Retinal pigment epithelial cell (primary cell): ENCODE data around the gene SLC28A1.
A peak's percentile ranks its signal among the peaks of the same experiment; 100 is the strongest.

ENCODE experiments used
- DNase-seq: peaks from one replicate; pipeline ENCODE4 v3.0.0-alpha.2; 2010; ENCODE audit warnings: low read depth
- H3K4me3 ChIP-seq: 2 replicates; pipeline ENCODE4 v1.5.1; 2011; ENCODE audit warnings: mild to moderate bottlenecking, low read length, control low read depth, moderate library complexity
- CTCF ChIP-seq: conservative IDR thresholded peaks from 2 replicates; pipeline ENCODE4 v1.5.1; 2011; ENCODE audit warnings: low read depth, low read length, control low read depth, inconsistent platforms

The SLC28A1 gene

GRCh38 chr15:84940399-84940798 is 55.9 kb downstream of the SLC28A1 start:
- TF ChIP-seq CTCF = no peak
- no peak for DNase-seq
- H3K4me3 ChIP-seq = no peak overlapping the region

GRCh38 chr15:84942456-84942855 is 58.0 kb downstream of the SLC28A1 start:
- DNase-seq = no peak
- no peak for TF ChIP-seq CTCF
- no peak overlapping the region for H3K4me3 ChIP-seq

- TF ChIP-seq CTCF = no peak
- no peak for DNase-seq
- no peak overlapping the region for H3K4me3 ChIP-seq
Measured at GRCh38 chr15:84944311-84944710, 59.8 kb downstream of the SLC28A1 start.

- DNase-seq = no peak
- H3K4me3 ChIP-seq = no peak overlapping the region
- no peak for TF ChIP-seq CTCF
Measured at GRCh38 chr15:84944861-84945260, 60.4 kb downstream of the SLC28A1 start.

- no peak overlapping the region for H3K4me3 ChIP-seq
- no peak for DNase-seq
- no peak for TF ChIP-seq CTCF
Measured at GRCh38 chr15:84946772-84947489, 62.5 kb downstream of the SLC28A1 start.

- no peak overlapping the region for H3K4me3 ChIP-seq
- peak; percentile 71 for DNase-seq
- TF ChIP-seq CTCF = no peak
Measured at GRCh38 chr15:84947947-84948830, 63.7 kb downstream of the SLC28A1 start.
